Eye (tissue), 1 donor: ENCODE measurements around the gene INPP5A.

Experiments used
- DNase-seq: peaks from one replicate; pipeline ENCODE4 v3.0.0-alpha.2; 2015

INPP5A gene

DNA sequence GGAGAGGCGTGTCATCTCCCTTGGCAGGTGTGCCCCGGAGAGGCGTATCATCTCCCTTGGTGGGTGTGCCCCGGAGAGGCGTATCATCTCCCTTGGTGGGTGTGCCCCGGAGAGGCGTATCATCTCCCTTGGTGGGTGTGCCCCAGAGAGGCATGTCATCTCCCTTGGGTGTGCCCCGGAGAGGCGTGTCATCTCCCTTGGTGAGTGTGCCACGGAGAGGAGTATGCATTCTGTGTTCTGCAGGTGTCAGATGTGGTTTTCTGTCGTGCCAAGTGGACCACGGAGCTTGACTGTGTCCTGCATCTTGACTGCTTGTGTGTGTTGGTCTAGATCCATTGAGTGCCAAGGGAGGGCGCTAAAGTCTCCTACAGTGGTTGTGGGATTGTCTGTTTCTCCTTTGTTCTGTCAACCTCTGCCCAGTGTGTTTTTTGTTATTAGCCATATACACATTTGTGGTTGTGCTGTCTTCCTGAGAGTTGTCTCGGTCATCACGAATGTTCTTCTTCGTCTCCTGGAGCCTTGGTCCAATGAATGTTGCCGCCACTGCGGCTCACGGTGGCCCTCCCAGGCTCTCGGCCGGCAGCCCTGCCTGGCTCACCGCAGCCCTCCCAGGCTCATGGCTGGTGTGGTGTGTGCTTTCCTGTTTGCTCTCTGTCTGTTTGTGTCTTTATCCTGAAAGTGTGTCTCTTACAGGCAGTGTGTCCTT, 96.8 kb downstream of the INPP5A start:
- no peak for DNase-seq

DNA sequence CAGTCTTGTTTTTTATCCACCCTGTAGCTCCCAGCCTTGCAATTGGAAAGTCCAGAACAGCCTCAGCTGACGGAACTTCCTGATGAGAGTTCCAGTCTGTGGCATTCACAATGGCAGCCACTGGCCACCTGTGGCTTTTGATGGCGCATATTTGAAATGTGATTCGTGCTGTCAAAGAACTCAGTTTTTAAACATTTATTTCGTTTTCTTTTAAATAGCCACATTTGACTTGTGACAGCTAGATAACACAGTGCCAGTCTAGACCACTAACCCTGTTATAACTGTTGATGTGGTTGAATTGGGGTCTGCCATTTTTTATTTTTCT, 97.3 kb downstream of the INPP5A start:
- DNase-seq, result no peak

DNA sequence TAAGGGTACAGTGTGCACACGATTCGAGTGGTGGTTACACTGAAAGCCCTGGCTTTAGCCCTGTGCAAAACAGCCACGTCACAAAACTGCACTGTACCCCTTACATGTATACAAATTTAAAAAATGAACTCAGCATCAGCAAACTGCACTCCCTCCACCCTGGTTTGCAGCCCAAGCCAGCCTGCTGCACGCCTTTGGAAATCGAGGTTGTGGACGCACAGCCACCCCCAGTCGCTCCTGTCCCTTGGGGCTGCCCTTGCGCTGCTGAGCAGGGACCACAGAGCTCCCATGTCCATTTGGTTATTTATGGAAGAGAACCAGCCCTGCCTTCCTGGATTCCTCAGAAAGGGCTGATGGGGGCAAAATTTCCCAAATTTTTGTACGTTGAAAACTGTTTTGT, 98.8 kb downstream of the INPP5A start:
- DNase-seq, result no peak

DNA sequence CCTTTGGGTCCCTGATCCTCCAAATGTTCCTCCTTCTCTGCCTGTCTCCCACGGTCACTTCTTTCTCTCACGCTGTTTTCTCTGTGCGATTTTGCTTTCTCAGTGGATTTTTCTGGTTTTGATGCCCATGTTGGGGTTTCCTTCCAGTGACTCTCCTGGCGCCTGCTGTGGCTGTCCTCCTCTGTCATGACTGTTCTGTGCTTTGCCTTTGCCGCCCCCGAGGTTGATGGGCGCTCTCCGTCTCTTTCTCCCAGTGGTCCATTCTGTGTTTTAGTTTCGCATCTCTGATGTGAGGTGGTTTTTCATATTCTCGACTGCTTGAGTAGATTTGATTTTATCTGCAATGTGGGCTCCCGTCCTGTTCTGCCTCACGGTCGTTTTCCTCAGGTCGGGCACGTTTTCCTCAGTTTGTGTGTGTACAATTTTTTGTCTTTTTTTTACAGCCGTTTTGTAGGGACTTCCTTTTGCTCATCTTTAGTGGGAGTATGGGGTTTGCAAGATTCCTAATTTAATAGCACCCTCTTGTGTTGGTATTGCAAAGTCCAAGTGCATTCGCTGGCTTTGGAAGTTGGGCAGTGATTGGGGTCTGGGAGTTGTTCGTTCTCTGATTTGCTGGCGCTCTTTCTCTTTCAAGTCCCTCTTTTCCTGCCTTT, 100.0 kb downstream of the INPP5A start:
- peak; percentile 90 for DNase-seq

DNA sequence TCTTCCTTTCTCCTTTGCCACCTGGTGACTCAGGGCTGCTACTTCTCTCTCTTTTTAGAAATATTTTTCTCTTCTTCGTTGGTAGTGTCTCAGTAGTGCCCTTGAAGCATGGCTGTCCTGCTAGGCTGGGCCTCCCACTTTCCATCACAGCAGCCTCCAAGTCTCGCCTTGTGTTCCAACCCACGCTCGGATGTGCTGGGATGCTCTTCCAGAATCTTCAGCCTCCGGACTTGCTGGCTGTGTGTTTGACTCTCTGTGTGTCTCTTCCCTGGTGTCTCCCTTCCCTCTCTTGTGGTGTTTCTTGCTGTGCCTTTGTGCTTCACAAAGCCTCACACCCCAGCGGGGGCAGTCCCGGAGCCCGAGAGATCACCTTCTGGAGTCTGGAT, 100.5 kb downstream of the INPP5A start:
- DNase-seq, result no peak

DNA sequence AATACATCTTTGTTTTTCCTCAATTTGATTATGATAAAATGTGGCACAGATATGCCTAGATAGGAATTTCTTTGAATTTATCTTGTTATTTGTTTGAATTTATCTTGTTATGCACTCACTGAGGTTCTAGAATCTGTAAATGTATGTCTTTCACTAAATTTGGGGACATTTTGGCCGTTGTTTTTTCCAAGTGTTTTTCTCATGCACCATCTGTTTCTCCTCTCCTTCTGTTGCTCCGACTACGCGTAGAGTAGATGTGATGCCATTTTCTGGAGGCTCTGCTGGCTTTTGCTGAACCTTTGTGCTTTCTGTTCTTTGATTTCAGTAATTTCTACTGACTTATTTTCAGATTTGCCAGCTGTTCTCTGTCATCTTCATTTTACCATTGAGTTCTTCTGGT, 101.9 kb downstream of the INPP5A start:
- no peak for DNase-seq

DNA sequence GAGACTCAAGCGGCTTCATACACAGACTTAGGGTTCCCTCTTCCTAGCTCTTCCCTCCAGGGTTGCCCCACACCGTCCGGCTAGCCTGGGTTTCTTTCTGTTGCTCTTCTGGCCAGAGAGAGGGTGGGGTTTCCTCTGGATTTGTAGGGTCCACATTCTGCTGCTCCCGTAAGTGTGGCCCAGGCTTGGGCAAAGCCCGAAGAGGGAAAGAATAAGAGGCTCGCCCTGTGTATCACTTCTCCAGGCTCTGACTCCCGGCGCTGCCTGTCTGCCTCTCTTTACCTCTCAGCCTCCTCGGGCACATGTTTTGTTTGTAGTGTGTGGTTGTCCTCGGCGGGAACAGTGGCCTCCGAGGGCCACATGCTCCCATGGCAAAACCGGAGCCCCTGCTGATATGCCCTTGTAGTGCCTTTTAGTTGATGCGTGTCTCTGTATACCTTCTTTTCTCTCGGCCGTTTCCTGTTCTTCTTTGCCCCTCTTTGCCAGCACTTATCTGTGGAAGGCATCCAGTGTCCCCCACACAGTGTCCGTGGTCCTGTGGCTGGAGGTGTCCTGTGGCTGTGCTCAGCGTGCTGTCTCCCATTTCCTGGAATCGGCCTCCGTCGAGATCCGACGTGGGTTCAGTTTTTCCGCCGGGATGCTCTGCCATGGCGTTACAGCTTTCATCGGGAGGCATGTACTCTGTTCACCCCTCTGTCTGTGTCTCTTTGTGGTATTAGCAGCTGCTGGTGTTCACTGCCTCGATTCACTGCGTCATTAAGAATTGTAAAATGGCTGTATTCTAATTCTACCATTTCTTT, 102.9 kb downstream of the INPP5A start:
- no peak for DNase-seq

DNA sequence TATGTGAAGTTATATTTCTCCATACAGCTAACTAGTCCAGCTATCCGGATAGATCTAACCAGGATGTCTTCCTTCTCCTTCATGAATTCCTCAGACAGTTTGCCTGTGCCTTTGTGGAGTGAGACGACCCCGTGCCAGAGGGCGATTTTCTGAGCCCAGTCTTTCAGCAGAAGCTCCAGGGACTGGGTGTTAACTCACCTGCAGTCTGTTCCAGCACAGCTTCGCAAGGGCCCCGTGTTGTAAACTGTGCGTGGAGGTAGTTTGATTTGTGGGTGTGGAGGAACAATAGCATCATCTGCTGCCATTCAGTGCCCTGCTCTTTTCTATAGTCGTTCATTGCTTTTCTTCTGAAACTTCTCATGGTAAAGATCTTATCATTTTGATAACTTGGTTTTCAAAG, 103.8 kb downstream of the INPP5A start:
- DNase-seq, result no peak

DNA sequence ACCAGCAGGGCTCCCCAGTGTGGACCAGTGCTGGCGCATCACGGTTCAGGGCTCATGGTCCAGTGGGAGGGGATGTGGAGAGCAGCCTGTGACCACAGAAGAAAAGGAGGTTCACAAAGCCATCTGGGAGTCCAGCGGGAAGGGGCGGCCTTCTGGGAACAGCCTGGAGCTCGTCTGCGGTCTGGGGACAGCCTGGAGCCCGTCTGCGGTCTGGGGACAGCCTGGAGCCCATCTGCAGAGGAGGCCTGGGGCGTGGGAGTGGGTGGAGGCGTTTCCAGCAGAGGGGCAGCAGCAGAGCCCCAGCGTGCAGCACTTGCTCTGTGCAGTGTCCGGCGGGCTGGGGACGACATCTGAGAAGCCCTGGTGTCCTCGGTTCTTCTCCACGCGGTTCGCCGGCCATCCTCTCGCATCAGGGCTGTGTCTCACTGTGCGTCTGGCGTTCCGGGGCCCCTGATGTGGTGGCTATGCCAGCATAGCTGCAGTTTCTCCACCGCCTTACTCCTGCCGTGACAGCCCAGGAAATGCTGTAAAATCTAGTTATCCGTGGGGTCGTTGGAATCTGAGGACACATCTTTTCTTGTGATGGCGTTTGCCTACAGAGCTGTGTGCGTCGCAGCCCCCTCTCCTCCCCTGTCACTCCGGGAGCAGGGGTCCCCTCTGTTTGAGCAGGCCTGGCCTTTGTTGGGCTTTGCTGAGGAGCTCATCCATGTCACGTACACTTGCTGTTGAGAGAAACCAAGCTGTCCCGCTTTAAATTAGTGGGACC, 104.6 kb downstream of the INPP5A start:
- no peak for DNase-seq

DNA sequence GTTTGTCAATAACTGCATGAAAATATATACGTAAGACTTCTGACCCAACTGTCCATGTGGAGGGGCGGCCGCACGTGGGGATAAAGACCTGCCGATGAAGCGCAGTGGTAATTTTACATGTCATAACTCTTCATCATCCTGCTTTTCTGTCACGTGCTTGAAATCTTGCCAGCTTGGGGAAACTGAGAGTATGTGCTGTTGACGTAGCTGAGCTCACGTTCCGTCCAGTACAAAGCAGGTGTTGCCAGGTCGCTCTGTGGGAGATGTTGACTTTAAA, 105.1 kb downstream of the INPP5A start:
- no peak for DNase-seq

DNA sequence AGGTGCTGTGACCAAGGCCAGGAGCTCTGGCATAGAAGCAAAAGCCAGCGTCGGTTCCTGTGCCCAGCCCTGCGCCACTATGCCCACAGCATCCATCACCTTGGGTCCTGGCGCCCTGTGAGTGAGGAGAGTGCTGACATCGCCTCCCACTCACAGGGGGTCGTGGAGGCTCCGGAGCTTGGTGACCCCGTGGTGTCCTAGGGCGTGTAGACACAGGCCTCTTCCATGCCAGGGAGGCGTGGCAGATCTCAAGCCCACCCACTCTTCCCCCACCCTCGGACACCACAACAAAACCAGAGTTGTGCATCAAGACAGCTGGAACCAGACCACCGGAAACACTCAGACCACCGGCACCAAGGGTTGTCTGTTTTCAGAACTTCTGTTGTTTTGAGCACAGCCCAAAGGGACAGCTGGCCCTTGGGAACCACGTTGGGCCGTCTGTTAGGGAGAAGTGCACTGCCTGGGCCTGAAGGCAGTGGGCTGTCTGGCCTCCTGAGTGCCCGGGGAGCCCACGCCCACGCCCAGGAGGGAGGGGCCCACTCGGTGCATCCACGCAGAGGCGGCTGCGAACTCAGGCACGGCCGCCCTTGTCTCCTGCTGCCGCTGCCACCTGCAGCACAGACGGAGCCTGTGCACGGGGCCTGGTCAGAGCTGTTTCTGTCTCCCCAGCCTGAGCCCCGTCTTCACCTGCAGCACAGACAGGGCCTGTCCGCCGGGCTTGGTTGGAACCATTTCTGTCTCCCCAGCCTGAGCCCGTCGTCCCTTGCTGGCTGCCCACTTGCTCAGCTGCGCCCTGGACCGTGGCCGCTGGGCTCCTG, 106.3 kb downstream of the INPP5A start:
- no peak for DNase-seq

DNA sequence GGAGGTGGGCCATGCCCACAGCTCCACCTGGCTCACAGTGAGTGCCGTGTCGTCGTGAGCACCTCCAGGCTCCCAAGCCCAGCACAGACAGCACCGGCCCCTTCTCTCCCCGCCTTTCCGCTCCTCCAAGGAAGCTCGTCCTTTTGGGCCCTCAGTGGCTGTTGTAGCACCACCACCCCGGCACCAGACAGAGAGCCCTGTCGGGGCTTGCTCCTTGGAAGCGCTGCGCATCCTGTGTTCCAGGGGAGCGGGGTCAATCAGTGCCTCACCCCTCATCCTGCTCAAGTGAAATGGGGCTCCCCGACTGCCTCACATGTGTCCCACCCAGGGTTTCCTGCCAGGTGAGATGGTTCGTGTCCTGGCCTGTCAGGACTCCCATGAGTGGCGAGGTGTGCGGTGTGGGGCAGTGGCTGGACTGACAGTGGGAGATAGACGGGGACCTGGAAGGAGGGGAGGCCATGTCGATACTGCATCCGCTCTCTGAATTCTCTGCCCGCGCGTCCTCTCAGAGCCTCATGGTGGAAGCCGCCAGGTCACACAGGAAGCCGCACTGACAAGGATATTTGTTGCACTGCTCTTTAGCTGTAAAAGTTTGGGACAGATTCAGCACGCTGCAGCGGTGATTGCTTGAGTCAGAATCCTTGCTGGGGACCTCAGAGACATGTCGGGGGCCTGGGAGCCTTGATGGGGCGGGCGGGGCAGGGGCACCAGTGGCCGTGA, 107.1 kb downstream of the INPP5A start:
- DNase-seq, result no peak

DNA sequence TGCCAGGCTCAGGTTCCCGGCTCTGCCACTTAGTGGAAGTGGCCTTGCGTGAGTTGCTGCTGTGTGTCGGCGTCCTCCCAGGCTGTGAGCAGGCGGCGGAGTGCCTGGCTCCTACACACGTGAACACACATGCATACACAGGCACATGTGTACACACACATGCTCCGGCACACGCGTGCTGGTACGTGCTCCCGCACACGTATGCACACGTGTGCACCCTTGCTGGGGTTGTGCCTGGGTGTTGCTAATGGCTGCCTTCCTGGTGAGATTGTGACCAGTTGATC, 107.6 kb downstream of the INPP5A start:
- no peak for DNase-seq

DNA sequence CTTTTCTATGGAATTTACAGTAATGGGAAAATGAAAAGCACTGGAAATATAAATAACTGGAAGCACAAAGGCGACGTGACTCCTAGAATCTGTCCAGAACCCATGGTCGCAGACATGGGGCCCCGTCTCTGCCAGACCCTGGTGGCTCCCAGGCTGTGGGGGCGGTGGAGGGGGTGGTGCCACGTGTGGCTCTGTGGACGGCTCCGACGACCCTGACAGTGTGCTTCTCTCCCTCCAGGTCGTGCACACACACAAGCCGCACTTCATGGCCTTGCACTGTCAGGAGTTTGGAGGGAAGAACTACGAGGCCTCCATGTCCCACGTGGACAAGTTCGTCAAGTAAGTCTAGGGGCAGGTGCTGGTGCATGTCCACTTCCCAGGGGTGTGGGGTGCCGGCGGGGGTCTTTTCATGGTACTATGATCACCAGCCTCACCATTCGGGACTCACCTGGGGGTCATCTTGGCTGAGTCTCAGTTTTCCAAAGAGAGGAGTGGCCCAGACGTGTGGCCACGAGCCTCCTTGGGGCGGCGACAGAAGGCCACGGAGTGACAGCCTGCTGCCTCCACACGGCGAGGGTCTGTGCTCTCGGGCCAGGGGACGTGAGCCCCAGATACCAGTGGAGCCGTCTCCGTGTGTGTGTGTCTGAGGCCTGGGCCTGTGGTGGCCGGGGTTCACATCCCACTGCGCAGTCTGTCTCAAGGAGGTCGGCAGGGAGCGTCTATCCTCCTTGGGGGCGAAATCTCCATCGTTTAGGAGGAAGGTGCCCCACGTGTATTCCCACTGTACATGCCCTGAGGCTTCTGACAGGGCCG, 108.2 kb downstream of the INPP5A start:
- DNase-seq, result no peak

DNA sequence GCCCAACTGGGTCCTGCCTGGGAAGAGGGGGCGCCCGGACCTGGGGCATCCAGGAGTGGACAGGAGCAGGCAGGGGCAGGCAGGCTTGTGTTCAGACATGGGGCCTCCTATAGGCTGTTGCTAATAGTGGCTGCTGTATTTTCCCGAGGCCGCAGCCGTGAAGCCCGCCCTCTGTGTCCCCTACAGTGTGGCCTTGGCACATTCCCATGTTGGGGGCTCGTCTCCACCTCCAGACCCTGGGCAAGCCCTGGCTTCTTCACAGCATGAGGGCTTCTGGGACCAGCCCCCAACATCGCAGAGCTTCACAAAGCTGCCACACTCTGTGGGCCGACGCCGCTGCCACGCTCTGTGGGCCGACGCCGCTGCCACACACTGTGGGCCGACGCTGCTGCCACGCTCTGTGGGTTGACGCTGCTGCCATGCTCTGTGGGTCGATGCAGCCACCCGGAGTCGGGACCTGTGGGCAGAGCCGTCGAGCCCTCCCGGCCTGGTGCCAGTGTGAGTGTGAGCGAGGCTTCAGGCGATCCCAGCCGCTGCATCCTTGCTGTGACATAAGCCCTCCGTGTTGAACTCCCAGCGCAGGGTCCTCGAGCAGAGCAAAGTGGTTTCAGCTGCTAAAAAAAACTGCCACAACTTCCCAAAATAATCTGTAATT, 109.0 kb downstream of the INPP5A start:
- DNase-seq, result no peak

DNA sequence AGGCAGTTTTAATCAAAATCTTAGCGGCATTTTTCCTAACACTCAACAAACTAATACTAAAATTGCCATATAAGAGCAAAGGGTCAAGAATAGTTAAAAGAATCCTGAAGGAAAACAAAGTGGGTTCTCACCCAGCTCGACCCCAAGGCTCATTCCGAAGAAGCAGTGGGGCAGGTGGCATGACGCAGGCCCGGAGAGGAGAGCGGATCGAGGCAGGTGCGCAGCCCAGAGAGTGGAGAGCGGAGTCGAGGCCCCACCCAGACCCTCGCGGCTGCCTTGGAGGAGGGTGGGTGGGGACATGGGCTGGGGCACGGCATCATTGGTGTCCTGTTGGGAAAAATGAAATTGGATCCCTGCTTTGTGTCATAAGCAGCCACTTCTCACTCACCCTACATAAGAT, 109.8 kb downstream of the INPP5A start:
- no peak for DNase-seq

DNA sequence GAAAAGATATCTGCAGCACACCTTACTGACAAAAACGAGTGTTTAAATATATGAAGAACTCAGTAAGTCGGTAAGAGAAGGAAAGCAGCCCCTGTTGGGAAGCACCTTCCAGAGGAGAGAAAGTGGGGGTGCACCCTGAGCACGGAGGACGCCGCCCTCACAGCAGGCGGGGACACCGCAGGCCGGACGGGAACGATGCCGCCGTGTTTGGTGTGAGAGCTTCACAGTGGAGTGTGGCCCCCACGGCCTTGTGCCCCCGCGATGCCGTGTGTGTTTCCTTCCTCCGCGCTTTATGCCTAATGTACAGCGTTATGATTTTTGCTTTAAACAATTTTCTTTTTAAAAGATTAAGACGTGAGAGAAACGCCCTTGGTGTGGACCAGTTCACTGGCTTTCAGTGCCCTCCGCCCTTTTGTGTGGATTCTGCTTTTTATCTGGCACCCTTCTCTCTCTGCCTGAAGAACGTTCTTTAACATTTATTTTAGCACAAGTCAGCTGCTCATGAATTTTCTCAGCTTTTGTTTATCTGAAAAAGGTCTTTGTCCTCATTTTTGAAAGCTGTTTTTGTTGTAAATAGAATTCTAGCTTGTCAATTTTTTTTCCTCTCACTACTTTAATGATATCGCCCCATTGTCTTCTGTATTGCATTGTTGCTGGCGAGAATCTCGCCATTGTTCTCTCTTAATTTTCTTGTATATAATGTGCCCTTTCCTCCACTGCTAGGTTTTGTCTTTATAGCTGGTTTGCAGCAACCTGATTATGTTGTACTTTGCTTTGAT, 110.7 kb downstream of the INPP5A start:
- no peak for DNase-seq

DNA sequence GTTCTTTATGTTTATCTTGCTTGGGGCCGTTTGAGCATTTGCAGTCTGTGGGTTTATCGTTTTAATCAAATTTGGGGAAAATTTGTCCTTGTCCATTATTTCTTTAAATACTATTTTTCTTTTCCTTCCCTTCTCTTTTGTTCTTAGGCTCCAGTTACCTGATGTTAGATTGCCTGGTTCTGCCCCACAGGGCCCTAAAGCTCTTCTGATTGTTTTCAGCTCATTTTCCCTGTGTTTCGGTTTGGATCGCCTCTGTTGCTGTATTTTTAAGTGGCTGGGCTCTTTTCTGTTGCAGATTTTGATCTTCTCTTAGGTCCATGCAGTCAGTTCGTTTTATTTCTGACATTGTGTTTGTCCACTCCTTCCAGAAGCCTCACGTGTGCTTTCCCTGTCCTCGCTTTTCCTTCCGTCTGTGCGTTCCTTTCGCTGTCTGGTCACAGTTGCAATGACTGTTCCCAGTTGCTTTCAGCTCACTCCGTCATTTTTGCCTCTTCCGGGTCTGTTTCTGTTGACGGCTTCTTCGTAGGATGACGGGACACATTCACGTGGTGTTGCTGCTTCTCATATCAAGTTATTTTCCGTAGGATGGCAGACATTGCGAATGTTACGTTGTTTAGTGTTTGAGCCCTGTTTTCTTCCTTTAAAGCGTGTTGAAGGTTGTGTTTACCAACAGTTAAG, 111.4 kb downstream of the INPP5A start:
- no peak for DNase-seq

DNA sequence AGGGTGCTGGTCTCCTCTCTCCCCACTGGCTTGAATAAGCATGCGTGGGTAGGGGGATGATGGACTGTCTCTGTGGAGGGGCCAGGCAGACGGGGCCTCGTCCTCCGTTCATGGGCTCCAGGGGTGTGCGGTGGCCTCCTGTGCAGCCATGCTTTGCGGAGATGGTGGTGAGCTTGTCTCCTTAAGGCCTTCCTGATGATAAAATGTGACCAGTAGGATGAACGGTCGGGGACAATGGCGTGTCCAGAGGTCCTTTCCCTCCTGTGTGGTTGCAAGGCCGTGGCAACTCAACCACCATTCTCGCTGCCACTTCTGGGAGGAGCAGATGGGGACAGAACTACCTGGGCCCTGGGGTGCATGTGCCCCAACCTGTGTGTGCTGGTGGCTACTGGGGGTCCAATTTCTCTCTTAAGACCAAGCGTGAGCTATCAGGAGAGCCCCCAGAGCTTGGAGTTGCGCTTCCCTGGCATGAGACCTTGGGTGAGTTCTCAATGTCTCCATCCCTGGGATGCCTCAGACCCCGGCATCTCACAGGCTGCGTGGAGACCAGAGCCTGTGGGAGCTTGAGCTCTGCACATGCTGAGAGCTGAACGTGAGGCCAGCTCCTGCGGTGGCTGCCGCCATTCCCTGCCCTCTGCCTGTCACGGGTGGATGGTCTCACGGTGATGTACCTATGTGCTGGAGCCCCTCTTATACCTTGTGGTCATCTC, 112.2 kb downstream of the INPP5A start:
- no peak for DNase-seq
